ENCODE results near the gene PRICKLE2.
"Not testable (repeated sequence)": the region's sequence is repeated elsewhere in the genome, so short reads cannot be mapped to it uniquely, and the experiment has no call there.

PRICKLE2 gene

GRCh38 chr3:64093211-64093610 is 132.1 kb downstream of the PRICKLE2 start:
- DNase-seq, result no peak

GRCh38 chr3:64091501-64091900 is 133.8 kb downstream of the PRICKLE2 start:
- no peak for DNase-seq

GRCh38 chr3:64089386-64089785 is 135.9 kb downstream of the PRICKLE2 start:
- DNase-seq, result not testable (repeated sequence)

DNA sequence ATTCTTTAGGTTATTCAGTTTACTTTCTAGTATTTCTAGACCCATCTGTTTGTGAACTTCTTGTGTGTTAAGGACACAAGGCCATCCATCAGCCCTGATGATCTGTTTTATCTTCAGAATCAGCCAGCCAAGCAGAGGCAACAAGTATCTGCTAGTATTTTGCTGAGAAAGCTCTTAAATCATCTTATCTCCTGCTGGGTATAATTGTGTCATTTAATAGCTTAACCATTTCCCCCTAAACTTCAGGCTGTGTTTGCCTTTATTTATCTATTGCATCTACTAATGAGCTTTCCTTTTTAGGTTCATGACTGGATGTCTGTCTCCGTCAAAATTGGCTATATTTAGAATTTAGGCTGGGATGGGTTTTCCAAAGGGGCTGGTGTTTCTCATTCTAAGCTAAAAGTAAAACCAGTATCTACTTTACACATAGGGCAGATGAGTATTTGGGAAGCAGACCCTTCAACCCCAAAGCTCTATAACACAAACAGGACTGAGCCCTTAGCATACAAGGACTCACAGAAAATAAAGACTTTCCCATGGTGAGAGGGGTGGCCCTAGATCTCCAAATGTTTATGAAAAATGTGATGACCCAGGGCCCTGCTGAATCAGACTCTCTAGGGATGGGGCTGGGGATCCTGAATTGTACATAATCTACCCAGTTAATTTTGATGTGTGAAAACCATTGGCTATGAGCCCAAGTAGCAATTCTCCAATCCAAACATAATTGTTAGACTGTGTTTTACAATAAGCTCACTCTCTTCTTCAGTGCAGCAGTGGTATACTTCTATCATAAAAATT is 136.7 kb downstream of the PRICKLE2 start:
- no peak for DNase-seq

- DNase-seq, result no peak
Measured at GRCh38 chr3:64086479-64087252, 138.6 kb downstream of the PRICKLE2 start.

DNA sequence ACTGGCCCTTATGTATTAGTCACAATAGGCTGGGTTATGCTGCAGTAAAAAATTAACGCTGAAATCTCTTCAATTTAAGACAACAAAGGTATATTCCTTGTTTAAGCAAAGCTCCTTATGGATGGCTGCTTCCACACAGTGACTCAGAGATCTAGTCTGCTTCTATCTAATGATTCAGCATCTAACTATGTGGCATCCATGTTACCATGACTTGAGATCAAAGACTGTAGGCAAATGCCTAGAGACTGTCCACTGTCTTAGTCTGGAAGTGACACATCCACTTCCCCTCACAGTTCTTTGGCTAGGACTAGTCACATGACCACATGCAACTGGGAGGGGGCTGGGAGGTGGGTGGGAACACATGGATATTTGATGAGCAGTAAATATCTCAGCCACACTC is 140.6 kb downstream of the PRICKLE2 start:
- no peak for DNase-seq

DNA sequence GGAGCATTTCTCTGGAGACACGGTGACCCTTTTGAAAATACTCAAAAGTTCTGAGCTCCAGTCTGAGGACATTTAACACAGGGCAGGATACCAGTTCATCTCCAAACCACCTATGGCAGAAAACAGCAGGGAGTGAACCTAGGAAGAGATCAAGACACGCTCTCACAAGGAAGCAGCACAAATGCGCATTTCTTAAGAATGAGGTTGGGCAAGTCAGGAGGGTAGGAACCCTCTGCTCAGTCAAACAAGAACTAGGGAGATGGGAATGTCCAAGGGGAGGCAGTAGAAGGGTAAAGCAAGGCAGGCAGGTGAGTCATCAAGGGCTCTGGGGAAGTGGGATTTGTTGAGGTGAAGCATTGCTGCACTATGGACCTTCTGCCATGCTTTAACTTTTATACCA is 141.7 kb downstream of the PRICKLE2 start:
- DNase-seq, result no peak

GRCh38 chr3:64082961-64083541 is 142.2 kb downstream of the PRICKLE2 start:
- DNase-seq, result no peak

- no peak for DNase-seq
Measured at GRCh38 chr3:64082411-64082810, 142.9 kb downstream of the PRICKLE2 start.

DNA sequence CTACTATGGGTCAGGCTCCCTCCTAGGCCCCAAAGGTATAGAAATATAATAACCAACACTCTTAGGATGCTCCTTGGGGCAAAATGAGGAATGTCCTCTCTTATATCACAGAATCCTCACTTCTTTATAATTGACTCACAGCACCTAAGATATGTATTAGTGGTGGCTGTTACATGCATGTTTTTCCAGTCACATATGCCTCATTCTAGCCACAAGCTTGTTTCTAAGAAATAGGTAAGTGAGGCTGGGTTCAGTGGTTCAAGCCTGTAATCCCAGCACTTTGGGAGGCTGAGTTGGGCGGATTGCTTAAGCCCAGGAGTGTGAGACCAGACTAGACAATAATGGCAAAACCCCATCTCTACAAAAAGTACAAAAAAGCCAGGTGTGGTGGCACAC is 144.0 kb downstream of the PRICKLE2 start:
- DNase-seq, result no peak

GRCh38 chr3:64080616-64081234 is 144.5 kb downstream of the PRICKLE2 start:
- no peak for DNase-seq

- DNase-seq, result no peak
Measured at GRCh38 chr3:64079369-64080150, 145.7 kb downstream of the PRICKLE2 start.

GRCh38 chr3:64078966-64079365 is 146.3 kb downstream of the PRICKLE2 start:
- no peak for DNase-seq

GRCh38 chr3:64074895-64075679 is 150.2 kb downstream of the PRICKLE2 start:
- DNase-seq, result no peak

DNA sequence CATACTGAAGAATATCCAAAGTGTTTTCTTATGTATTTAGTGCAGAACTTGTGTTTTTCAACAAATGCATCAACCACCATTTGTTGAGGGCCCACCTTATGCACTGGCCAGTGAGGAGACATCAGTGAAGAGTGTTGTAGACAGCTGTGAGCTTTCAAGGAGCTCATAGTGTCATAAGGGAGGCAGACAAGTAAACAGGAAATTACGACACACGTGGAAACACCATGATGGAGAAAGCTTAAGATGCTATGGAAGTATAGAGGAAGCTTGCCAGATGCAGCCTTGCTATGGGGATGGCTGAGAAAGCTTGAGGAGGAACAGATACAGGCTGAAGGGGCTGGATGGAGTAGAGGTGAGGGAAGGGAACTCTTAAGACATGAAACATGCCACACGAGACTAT is 151.2 kb downstream of the PRICKLE2 start:
- no peak for DNase-seq

DNA sequence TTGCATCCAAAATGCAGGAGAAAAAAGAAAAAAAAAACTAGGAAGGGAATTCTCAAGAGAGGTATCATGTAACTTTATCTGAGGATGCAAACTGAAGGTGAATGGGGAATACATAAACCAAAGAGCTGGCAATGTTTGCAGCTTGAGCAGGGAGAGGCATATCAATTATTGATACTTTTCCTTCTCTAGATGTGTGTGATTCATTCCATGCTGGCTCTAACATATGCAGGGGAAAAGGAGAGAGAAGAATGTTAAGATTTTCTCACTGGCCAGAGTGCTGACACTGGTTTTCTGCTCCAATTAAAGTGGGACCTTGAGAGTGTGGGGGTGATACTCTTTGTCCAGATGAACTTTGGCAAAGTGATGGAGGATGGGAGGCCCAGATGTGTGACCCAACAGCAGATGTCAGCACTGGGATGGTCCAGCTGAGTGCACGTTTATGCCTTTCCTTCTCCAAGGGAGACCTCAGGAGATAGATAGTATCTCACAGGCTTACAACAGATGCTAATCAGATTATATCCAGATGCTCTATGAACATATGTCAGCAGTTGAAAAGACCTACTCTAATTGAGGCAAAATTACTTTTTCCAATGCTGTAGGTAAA is 152.0 kb downstream of the PRICKLE2 start:
- DNase-seq, result no peak

DNA sequence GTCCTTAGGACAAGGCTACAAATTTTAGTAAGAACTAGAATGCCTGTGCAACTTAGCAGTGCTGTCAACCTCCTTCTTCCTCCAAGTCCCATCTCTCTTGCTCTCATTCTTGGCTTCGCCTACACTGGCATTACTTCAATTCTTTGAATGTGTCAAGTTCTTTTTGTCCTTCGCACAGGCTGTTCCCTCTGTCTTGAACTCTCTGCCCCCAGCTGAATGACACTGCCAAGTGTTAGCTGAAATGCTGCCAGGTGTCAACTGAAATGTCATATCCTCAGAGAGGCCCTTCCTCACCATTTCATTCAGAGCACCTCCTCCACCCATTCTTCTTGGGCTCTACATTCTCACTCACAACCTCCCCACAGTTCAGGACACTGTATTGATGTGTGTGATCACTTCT is 153.1 kb downstream of the PRICKLE2 start:
- no peak for DNase-seq

DNA sequence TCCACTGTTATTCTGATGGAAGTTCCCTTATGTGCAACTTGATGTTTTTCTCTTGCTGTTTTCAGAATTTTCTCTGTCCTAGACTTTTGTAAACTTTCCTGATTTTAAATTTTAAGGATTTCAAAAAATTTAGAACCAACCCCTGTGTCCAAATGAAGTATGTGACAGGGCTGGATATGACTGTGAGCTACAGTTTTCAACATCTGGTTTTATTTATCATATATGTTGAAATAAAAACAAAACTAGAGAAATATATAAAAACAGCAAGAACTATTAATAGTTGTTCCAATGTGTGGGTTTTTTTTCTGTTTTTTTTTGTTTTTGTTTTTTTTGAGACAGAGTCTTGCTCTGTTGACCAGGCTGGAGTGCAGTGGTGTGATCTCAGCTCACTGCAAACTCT is 154.6 kb downstream of the PRICKLE2 start:
- no peak for DNase-seq

DNA sequence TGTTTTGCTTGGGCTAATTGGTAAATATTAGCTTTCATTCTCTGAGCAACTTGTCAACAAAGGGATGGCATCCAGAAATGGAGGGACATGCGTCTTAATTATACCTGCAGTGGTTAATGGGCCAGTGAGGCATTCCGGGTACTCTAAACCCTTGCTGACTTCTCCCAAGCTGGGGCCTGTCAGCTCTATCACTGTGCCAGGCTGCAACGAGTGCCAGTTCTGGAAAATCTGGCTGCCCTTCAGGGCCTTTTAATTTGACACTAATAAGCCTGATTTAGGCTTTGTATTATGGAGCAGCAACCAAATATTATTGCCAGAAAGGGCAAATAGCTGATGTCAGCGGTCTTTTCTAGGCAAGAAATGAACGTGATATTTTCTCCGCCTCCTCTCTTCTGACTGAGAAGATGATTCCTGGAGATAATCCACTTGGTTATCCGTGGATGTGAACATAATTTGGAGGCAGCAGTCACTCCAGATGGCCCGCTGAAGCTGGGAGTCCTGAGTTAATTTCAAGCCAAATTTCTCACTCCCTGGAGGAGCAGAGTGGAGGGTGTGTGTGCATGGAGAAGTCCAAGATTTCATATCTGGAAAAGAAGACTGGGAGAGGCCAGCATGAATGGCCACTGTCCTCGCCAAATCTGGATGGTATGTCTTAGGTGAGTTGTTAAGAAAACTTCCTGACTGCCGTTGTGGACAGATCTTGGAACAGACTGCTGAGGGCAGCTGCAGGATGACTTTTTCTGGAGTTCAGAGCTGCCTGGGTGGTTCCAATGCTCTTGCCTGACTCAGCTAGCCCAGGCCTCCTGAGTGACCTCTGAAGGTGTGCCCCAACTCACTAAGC is 157.5 kb downstream of the PRICKLE2 start:
- DNase-seq, result no peak

GRCh38 chr3:64064804-64065203 is 160.5 kb downstream of the PRICKLE2 start:
- DNase-seq, result no peak

Measured in NCI-H774 (cell line).